ENCODE results near the gene BCHE. TPM values are rescaled to one million over a fixed set of nuclear protein-coding genes. Genes with fewer than 3 reads are reported as not detected.

Gene BCHE
- total RNA-seq, 4 donors from 2014 or later = 4.5 to 6.8 (median 6.0) TPM

GRCh38 chr3:165784337-165784736, 52.9 kb downstream of the BCHE start:
- no peak overlapping the region for H3K4me3 ChIP-seq (ENCODE audit: low read depth, poor library complexity, severe bottlenecking)
- 91% methylated on average over 3 of the region's 3 CpGs for WGBS, 2 donors
- intact Hi-C loops (cut with DNase I; ENCODE audit: low total_unique reads) = no loop called here
- no peak for DNase-seq (ENCODE audit: low spot score in 2 of 2)
- TF ChIP-seq POLR2A (IDR thresholded peaks at IDR 0.05) = no peak
- TF ChIP-seq CTCF (IDR thresholded peaks at IDR 0.05) = no peak

GRCh38 chr3:165783383-165783782, 53.8 kb downstream of the BCHE start:
- H3K4me3 ChIP-seq (ENCODE audit: low read depth, poor library complexity, severe bottlenecking) = no peak overlapping the region
- intact Hi-C loops (cut with DNase I; ENCODE audit: low total_unique reads) = no loop called here
- no peak for TF ChIP-seq CTCF (IDR thresholded peaks at IDR 0.05)
- TF ChIP-seq POLR2A (IDR thresholded peaks at IDR 0.05) = no peak
- WGBS, 2 donors = 55 to 63% methylated on average over 1 of the region's 1 CpG
- DNase-seq (ENCODE audit: low spot score in 2 of 2) = no peak

GRCh38 chr3:165778891-165779290, 58.3 kb downstream of the BCHE start:
- intact Hi-C loops (cut with DNase I; ENCODE audit: low total_unique reads) = no loop called here
- TF ChIP-seq POLR2A (IDR thresholded peaks at IDR 0.05) = no peak
- no peak for TF ChIP-seq CTCF (IDR thresholded peaks at IDR 0.05)
- DNase-seq (ENCODE audit: low spot score in 2 of 2) = no peak
- no peak overlapping the region for H3K4me3 ChIP-seq (ENCODE audit: low read depth, poor library complexity, severe bottlenecking)
- WGBS, 2 donors = 87 to 95% methylated on average over 2 of the region's 2 CpGs

GRCh38 chr3:165778456-165778855, 58.8 kb downstream of the BCHE start:
- no peak for TF ChIP-seq CTCF (IDR thresholded peaks at IDR 0.05)
- no peak for TF ChIP-seq POLR2A (IDR thresholded peaks at IDR 0.05)
- intact Hi-C loops (cut with DNase I; ENCODE audit: low total_unique reads) = no loop called here
- no peak for DNase-seq (ENCODE audit: low spot score in 2 of 2)
- no peak overlapping the region for H3K4me3 ChIP-seq (ENCODE audit: low read depth, poor library complexity, severe bottlenecking)

GRCh38 chr3:165775824-165776223, 61.4 kb downstream of the BCHE start:
- intact Hi-C loops (cut with DNase I; ENCODE audit: low total_unique reads) = no loop called here
- WGBS, 2 donors = 57 to 63% methylated on average over 3 of the region's 3 CpGs
- no peak for DNase-seq (ENCODE audit: low spot score in 2 of 2)

More at GRCh38 chr3:165775824-165776223, 61.4 kb downstream of the BCHE start:
- no peak for TF ChIP-seq CTCF (IDR thresholded peaks at IDR 0.05)
- TF ChIP-seq POLR2A (IDR thresholded peaks at IDR 0.05) = no peak
- H3K4me3 ChIP-seq (ENCODE audit: low read depth, poor library complexity, severe bottlenecking) = no peak overlapping the region

Measured in lower leg skin (tissue), 4 donors.